ENCODE measurements around the gene OR2T4. TPM values are rescaled to one million over a fixed set of nuclear protein-coding genes. Genes with fewer than 3 reads are reported as not detected.

OR2T4 gene
- not detected in 2 replicates for total RNA-seq

GRCh38 chr1:248361121-248361715 lies at the start of gene OR2T4:
Gene OR2T4, plus strand, starts transcription at chr1:248361665. Its CDS starts 0 bp downstream, at chr1:248361665.

GRCh38 chr1:248324468-248324867 lies 37.0 kb upstream of the OR2T4 start, which contains the start of gene OR2M7:
Gene OR2M7, minus strand, starts transcription at chr1:248324568. Its CDS starts 0 bp downstream, at chr1:248324568.

GRCh38 chr1:248348475-248348874 lies 13.0 kb upstream of the OR2T4 start, which contains the start of gene OR14C36:
Gene OR14C36, plus strand, starts transcription at chr1:248348775. Its CDS starts 0 bp downstream, at chr1:248348775.

GRCh38 chr1:248375446-248375845 lies 14.0 kb downstream of the OR2T4 start, which contains the start of gene OR2T6:
Gene OR2T6, plus strand, starts transcription at chr1:248375746. Its CDS starts 11,863 bp downstream, at chr1:248387609.

GRCh38 chr1:248402748-248403147 lies 41.3 kb downstream of the OR2T4 start, which contains the start of gene OR2T1:
Gene OR2T1, plus strand, starts transcription at chr1:248403048. Its CDS starts 3,100 bp downstream, at chr1:248406148.

Other genes starting within 250 kb of the OR2T4 start
- not detected in 2 replicates for gene OR2M5, start 216.5 kb upstream of the OR2T4 start, total RNA-seq
- gene OR2M2, start 186.8 kb upstream of the OR2T4 start, total RNA-seq = not detected in 2 replicates
- gene OR2M3, start 164.4 kb upstream of the OR2T4 start, total RNA-seq = not detected in 2 replicates
- gene OR2M4, start 130.2 kb upstream of the OR2T4 start, total RNA-seq = not detected in 2 replicates
- not detected in 2 replicates for gene OR2T33, start 83.7 kb upstream of the OR2T4 start, total RNA-seq
- gene OR2T12, start 58.2 kb upstream of the OR2T4 start, total RNA-seq = not detected in 2 replicates
- gene OR2M7, start 37.1 kb upstream of the OR2T4 start, total RNA-seq = not detected in 2 replicates
- gene OR14C36, start 12.9 kb upstream of the OR2T4 start, total RNA-seq = not detected in 2 replicates
- gene OR2T6, start 14.1 kb downstream of the OR2T4 start, total RNA-seq = not detected in 2 replicates
- not detected in 2 replicates for gene OR2T1, start 41.4 kb downstream of the OR2T4 start, total RNA-seq
- gene OR2T2, start 84.0 kb downstream of the OR2T4 start, total RNA-seq = not detected in 2 replicates
- gene OR2T3, start 111.7 kb downstream of the OR2T4 start, total RNA-seq = not detected in 2 replicates
- gene OR2T5, start 126.9 kb downstream of the OR2T4 start, total RNA-seq = not detected in 2 replicates
- gene OR2G6, start 146.4 kb downstream of the OR2T4 start, total RNA-seq = not detected in 2 replicates
- not detected in 2 replicates for gene OR2T29, start 201.1 kb downstream of the OR2T4 start, total RNA-seq
- gene OR2T34, start 213.1 kb downstream of the OR2T4 start, total RNA-seq = not detected in 2 replicates
- gene OR2T10, start 236.0 kb downstream of the OR2T4 start, total RNA-seq = not detected in 2 replicates

All from smooth muscle cell of trachea (primary cell).